DMS153 (cell line): ENCODE data around the gene TSPEAR.
"Not testable (repeated sequence)": the region's sequence is repeated elsewhere in the genome, so short reads cannot be mapped to it uniquely, and the experiment has no call there.

Experiments used
- DNase-seq: peaks from one replicate; lab custom pipeline; 2025; lab: John Stamatoyannopoulos, UW

TSPEAR gene

DNA sequence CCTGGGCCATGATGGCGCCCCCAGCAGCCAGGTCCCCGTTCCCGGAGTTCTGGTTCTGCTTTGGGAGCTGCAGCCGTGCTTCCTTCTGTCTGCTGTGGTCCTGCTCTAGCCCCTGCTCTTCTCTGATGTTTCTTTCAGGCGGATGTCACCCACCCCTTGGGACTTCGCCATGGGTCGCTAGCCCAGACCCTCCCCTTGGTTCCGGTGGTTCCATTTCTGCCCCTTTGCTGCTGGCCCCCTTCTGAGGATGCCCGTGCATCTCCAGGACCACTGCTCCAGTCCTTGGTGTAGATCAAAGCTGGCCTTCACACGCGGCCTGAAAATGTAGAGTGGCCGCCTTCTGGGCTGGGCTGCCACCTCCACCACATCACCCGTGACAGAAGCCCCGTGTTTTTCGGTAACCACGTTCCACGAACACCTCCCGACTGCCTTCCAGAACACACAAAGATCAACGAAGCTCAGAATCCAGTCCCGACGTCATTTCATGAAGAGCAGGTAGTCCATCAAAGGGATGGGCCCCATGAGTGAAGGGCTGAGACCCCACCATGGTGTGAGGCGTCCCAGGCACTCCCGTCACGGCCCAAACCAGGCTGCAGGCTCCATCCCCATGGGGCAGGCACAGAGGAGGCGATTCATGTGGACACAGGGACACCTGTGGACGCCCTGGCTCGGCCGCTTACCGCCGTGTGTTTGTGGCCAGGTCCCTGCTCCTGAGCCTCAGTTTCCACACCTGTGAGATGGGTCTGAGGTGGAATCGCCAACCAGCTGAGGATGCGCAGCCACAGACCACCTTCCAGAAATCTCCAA, 195.8 kb downstream of the TSPEAR start:
- DNase-seq: no peak

GRCh38 chr21:44514746-44515358, 196.5 kb downstream of the TSPEAR start:
- DNase-seq: no peak

GRCh38 chr21:44514218-44514520, 197.2 kb downstream of the TSPEAR start:
- DNase-seq: no peak

- peak; percentile 44 for DNase-seq
Measured at GRCh38 chr21:44513389-44514217, 197.8 kb downstream of the TSPEAR start.

DNA sequence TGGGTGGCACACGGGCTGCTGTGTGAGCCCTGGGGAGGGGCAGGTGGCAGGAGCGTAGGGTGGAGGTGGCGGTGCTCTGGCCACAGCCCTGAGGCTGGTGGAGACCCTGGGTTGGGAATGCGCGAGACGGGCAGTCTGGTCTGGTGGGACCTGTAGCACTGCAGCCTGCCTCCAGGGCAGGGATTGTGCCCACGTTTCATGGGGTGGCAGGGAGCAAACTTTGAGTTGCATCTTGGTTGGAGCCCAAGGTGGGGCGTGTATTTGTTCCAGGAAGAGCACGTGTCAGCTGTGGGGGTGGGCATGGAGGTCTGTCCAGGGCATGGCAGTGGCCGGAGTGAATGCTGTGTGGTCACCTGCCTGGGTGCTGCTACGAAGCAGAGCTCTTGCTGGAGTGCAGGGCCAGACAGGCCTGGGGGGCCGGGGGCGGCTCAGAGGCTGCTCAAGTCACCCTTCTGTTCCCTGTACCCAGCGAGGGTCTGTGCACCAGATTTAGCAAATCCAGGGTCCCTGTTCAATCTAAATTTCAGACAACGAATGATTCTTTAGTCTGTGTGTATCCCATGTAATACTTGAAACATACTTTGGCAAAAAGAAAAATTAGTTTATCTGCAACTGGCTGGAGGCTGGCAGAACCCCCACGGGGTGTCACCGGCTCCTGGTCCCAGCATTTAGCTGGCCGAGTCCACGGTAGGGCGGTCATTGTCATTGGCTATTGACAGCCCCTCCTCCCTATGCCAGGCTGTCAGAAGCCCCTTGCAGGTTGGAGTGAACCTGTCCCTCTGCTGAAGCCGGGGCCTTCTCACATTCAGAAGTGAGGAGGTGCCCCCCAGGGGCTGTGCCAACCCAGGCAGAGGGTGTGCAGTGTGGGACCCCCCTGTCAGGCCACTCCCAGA, 198.6 kb downstream of the TSPEAR start:
- DNase-seq: no peak

GRCh38 chr21:44511938-44512275, 199.5 kb downstream of the TSPEAR start:
- DNase-seq: no peak

GRCh38 chr21:44511219-44511937, 200.0 kb downstream of the TSPEAR start:
- no peak for DNase-seq

DNA sequence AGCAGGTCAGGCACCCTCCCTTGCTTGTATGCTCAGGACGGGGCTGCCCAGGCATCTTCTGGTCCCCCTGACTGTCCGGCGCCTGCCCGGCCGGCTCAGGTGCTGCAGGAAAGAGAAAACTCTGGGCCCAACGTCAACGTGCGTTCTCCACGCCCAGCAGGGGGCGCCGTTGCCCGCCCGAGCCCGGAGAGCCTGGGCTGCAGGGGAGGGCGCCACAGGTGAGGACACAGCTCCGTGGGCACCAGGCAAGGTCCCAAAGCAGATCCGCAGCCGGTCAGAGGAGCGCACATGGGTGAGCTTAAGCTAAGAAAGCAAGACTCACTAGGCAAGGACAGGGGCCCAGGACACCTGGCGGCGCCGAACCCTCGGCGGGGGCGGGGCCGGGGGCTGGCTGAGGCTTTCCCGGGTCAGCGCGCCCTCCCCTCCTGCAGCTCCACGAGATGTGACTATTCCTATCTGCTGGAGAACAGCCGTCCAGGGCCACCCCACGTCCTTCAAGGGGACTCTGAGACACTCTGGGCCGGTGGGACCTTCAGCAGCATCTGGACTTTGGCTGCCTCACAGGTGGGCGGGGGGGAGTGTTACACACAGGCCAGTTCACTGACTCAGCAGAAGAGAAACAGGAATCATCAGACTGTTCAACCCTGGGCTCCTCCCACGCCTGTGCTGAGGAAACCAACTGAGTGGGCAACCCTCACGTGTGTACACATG, 200.7 kb downstream of the TSPEAR start:
- DNase-seq: peak; percentile 42

DNA sequence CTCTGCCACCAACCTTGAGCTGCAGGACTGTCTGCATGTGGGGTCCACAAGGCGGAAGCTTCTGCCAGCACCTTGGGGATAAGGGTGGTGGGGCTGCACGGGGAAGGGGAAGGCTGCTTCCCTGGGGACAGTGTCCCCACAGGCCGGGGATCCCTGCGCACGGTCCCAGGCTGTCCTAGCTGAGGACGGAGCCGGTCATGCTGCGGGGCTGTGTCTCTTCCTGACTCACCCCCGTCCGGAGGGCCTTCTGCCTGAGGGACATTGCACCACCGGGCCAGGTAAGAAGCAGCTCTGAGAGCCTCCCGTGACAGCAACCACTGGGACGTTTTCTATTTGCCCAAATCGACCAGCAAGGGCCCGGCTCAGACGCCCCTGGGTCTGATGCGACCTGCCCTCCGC, 201.3 kb downstream of the TSPEAR start:
- DNase-seq: no peak

DNA sequence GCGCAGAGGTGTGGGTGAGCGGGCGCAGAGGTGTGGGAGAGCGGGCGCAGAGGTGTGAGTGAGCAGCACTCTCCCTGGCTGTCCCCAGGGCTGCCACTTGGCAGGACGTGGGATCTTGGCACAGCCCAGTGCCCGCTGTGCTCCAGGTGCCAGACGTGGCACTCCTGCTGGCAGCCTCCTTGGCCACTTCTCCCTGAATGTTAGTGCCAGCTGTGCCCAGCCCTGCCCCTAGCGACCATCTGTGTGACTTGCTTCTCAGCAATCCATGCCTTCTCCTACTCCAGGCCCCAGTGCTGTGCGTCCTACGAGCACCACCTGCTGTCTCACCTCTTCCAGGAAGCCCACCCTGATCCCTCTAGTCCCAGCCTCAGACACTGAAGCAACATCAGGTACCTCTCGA, 201.8 kb downstream of the TSPEAR start:
- no peak for DNase-seq

DNA sequence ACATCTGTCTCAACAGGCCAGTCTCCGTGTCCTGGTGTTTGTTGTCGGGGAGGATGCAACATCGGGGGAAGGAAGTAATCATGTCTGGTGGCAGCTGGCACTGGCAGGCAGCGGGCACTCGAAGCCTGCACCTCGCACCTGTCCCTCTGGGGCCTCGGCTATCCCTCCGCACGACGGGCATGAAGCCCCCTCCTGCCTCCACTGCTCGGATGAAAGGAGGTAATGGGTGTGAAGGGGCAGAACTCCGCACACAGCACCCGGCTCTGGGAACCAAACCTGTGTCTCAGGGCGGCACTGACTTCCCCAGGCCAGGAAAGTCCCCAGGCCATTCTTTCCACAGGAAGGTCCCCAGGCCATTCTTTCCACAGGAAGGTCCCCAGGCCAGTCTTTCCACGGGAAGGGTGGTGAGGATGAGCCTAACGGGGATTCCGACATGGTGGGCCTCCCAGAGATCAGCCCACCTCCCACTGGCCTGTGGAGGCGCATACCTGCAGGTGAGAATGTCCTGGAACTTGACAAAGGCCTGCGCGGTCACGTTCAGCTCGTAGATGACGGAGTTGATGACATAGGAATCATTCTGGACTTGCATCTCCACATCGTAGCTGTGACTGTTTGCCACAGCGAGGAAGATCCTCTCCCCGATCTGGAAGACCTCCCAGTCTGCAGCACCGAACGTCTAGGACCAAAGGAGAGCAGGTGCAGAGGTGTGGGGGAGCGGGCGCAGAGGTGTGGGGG, 202.5 kb downstream of the TSPEAR start:
- no peak for DNase-seq

- no peak for DNase-seq
Measured at GRCh38 chr21:44508426-44508710, 203.0 kb downstream of the TSPEAR start.

DNA sequence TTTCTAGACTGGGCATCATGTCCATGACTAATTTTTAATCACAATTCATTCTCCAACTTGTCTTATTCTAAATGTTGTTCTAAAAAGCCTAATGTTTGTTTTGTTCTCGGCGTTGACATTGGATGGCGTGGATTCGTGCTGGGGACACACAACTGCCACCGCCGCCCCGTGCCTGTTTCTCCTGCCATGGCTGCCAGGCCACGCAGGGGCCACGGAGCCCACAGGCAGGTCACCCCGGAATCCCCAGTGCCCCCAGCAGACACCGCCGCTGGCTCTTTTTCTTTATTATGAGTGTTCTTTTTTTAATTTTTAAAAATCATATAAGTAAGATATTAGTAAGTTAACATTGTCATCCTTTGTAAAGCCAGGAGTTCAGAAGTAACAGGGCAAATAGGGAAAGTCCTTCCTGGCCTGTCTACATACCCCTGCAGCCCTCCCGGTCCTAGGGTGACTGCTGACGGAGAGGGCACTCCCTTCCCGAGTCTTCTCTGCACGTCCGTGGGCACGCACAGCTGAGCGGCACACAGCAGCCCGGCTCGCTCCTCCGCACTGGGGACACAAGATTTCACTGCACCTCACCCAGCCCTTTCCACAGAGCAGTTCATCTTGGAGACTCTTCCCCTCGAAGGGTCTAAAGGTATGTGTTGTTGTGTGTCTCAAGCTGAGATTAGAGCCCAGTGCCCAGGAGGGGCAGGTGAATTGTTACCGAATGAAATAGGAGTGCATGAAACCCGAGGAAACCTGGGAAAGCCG, 203.5 kb downstream of the TSPEAR start:
- DNase-seq: no peak

DNA sequence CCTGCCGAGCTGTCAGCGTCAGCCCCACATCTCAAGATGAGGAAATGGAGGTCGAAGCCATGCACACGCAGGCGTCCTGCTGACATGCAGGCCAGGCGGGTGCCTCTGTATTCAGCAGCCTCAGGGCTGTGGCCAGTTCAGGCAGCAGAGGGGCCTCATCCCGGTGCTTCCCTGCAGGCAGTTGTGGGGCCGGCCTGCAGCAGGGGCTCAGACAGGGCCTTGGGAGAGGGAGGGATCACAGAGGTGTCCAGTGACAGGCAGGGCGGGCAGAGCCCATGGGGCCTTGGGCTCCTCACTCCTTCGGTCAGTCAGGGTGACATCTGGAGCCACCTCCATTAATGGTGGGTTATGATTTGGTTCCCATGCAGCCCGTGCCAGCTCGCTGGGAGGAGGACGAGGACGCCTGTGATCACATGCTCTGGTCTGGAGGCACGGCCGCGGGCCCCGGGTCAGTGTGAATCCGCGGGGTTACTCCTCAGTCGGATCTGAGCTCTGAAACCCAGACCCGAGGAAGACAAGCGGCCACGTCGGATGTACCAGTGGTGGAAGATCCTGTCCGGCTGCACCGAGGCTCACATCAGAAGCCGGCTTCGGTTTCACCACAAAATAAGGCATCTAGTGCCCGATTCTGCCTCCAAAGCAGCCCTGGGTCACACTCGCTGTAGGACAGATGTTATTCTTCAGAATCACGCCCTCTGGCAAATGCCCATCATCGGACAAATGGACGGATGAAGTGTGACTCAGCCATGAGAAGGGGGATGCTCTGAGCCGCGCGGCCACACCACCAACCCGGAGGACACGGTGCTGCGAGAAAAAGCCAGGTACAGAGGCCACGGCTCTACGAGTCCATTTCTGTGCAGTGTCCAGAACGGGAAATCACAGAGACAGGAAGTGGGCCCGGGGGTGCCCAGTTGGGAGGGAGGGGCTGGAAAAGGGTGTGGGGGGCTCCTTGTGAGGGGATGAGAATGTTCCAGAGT, 204.8 kb downstream of the TSPEAR start:
- DNase-seq: no peak

DNA sequence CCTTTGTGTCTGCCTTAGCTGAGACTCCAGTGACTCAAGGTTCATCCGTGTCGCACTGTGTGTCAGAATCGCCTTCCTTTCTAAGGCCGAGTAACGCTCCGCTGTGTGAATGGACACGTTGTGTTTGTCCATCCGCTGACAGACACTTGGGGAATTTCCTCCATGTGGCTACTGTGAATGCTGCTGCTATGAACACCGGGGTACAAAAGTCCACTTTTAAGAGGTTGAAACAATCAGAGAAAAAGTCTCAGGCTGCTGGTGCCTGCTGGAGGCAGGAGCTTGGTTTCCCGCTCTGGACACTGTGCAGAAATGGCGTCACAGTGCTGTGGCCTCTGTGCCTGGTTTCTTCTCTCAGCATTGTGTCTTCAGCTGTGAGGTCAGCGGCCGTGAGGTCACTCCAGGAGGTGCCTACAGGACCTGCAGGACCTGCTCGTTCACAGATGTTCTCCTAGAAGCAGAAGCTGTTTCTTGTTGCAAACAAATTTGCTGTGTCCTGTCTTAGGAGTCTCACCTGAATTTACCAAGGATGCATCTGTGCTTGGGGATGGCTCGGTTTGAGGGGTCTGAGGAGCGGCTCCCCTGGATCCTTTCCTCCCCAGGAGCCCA, 205.6 kb downstream of the TSPEAR start:
- no peak for DNase-seq

DNA sequence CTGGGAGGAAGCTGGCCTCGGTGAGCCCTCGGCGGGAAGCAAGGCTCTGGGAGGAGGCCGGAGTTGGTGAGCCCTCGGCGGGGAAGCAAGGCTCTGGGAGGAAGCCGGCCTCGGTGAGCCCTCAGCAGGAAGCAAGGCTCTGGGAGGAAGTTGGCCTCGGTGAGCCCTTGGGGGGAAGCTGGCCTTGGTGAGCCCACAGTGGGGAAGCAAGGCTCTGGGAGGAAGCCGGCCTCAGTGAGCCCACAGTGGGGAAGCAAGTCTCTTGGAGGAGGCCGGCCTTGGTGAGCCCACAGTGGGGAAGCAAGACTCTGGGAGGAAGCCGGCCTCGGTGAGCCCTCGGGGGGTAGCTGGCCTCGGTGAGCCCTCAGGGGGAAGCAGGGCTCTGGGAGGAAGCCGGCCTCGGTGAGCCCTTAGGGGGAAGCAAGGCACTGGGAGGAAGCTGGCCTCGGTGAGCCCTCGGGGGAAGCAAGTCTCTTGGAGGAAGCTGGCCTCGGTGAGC, 207.4 kb downstream of the TSPEAR start:
- no peak for DNase-seq

DNA sequence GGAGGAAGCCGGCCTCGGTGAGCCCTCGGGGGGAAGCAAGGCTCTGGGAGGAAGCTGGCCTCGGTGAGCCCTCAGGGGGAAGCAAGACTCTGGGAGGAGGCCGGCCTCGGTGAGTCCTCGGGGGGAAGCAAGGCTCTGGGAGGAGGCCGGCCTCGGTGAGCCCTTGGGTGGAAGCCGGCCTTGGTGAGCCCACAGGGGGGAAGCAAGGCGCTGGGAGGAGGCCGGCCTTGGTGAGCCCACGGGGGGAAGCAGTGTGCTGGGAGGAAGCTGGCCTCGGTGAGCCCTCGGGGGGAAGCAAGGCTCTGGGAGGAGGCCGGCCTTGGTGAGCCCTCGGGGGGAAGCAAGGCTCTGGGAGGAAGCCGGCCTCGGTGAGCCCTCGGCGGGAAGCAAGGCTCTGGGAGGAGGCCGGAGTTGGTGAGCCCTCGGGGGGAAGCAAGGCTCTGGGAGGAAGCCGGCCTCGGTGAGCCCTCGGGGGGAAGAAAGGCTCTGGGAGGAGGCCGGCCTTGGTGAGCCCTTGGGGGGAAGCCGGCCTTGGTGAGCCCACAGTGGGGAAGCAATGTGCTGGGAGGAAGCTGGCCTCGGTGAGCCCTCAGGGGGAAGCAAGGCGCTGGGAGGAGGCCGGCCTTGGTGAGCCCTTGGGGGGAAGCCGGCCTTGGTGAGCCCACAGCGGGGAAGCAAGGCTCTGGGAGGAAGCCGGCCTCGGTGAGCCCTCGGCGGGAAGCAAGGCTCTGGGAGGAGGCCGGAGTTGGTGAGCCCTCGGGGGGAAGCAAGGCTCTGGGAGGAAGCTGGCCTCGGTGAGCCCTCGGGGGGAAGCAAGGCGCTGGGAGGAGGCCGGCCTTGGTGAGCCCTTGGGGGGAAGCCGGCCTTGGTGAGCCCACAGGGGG, 208.1 kb downstream of the TSPEAR start:
- DNase-seq: not testable (repeated sequence)
